OCI-LY7 (cell line): Measurements from ENCODE around the gene RHOA.

Experiments
- CTCF ChIP-seq: fragments of 200-600 bp; sonication (generic); conservative IDR thresholded peaks from 2 replicates; pipeline ENCODE4 v1.5.1; 2014; ENCODE audit warnings: mild to moderate bottlenecking, antibody characterized with exemption, low read length, moderate library complexity, mixed read lengths
- EZH2phosphoT487 ChIP-seq: fragments of 200-600 bp; sonication (generic); IDR thresholded peaks from 2 replicates; pipeline ENCODE4 v1.6.1; 2018; ENCODE audit warnings: low read depth, borderline replicate concordance, mild to moderate bottlenecking, mixed run types, antibody characterized with exemption, low read length, moderate library complexity, mixed read lengths

- TF ChIP-seq CTCF = no peak
- TF ChIP-seq EZH2phosphoT487 = no peak
Observed at GRCh38 chr3:49412632-49413337, 1.0 kb upstream of the RHOA start.
